K562 (cell line): ENCODE data around the gene GIPR.
"Not testable (repeated sequence)": the region's sequence is repeated elsewhere in the genome, so short reads cannot be mapped to it uniquely, and the experiment has no call there.

Source experiments
- AFF4 ChIP-seq: sonication (generic); formaldehyde crosslinking; IDR thresholded peaks from 2 replicates; pipeline ENCODE4 v1.8.0; 2023; ENCODE audit warnings: mild to moderate bottlenecking, missing genetic modification reagents
- CHD7 ChIP-seq: fragments of 200-600 bp; sonication (generic); IDR thresholded peaks from one replicate; pipeline ENCODE4 v1.6.1; 2012; ENCODE audit warnings: mild to moderate bottlenecking, low read depth, low read length, inconsistent platforms
- CREM ChIP-seq: IDR thresholded peaks from 2 replicates; pipeline ENCODE4 v1.6.1; 2014; ENCODE audit warnings: antibody characterized with exemption, low read depth
- CTCF ChIP-seq, 3 experiments: IDR thresholded peaks in 2 of 3; conservative IDR thresholded peaks in 1 of 3; 2 replicates each; pipeline ENCODE4 v1.5.1; 2011 to 2012; ENCODE audit warnings: low read length in 3 of 3, mild to moderate bottlenecking in 3 of 3, control low read depth in 2 of 3, improper control_type of control experiment in 1 of 3, inconsistent platforms in 1 of 3, low read depth in 1 of 3, mixed read lengths in 1 of 3, moderate library complexity in 1 of 3; ENCODE audit not compliant: insufficient read depth in 2 of 3
- ELF4 ChIP-seq: fragments of 450-650 bp; formaldehyde crosslinking; IDR thresholded peaks from 2 replicates; pipeline ENCODE4 v1.4.0; 2022; ENCODE audit warnings: missing genetic modification characterization
- HDGF ChIP-seq: fragments of 450-650 bp; IDR thresholded peaks from 2 replicates; pipeline ENCODE4 v1.6.1; 2016
- MAX ChIP-seq: sonication (generic); formaldehyde crosslinking; IDR thresholded peaks from 2 replicates; pipeline ENCODE4 v1.9.0; 2022; ENCODE audit warnings: mild to moderate bottlenecking, missing genetic modification reagents
- RAD51 ChIP-seq: fragments of 450-650 bp; IDR thresholded peaks from 2 replicates; pipeline ENCODE4 v1.7.1; 2016; ENCODE audit warnings: low read depth, mild to moderate bottlenecking, borderline replicate concordance
- RBBP5 ChIP-seq: fragments of 200-600 bp; sonication (generic); IDR thresholded peaks from 2 replicates; pipeline ENCODE4 v1.6.1; 2012; ENCODE audit warnings: borderline replicate concordance, mild to moderate bottlenecking, low read length, control low read depth, inconsistent platforms; ENCODE audit not compliant: insufficient read depth, poor library complexity, severe bottlenecking
- RHOXF2B ChIP-seq: fragments of 250-450 bp; sonication (Bioruptor Pico); conservative IDR thresholded peaks from 2 replicates; pipeline ENCODE4 v1.5.1; 2021
- SRF ChIP-seq, 2 experiments: fragments of 250-450, 450-650 bp in 1 of 2; sonication (Bioruptor Pico) in 1 of 2; sonication (generic) in 1 of 2; formaldehyde crosslinking; IDR thresholded peaks; 2 replicates each; pipeline versions ENCODE4 v1.5.0 to v1.5.1; 2020 to 2022; ENCODE audit warnings: mild to moderate bottlenecking in 1 of 2, missing genetic modification reagents in 1 of 2
- TBP ChIP-seq: optimal IDR thresholded peaks from 2 replicates; pipeline ENCODE3; 2011; ENCODE audit warnings: low read depth, low read length, improper control_type of control experiment

- TF ChIP-seq SRF (CRISPR knock-in tag; IDR thresholded peaks at IDR 0.05); ELF4 (CRISPR knock-in tag); HDGF; RAD51; RHOXF2B (CRISPR knock-in tag); CHD7; MAX (CRISPR knock-in tag); CREM; AFF4 (CRISPR knock-in tag); CTCF (IDR thresholded peaks at IDR 0.05 in 2 of 3, conservative IDR thresholded peaks at IDR 0.05 in 1 of 3; ENCODE audit: insufficient read depth in 2 of 3, low read depth in 1 of 3, low read length in 3 of 3); TBP; RBBP5: not testable (repeated sequence)
These were observed 52.0 kb downstream of the GIPR start for GRCh38 chr19:45720065-45720464.
